NCI-H345 treated with DMSO at 0.1 percent for 48 hours (cell line): Measurements from ENCODE around the gene ACAA1.
A peak's percentile ranks its signal among the peaks of the same experiment; 100 is the strongest.

ENCODE experiments used
- DNase-seq: peaks from one replicate; lab custom pipeline; 2025; ENCODE audit not compliant: unreplicated experiment; lab: John Stamatoyannopoulos, UW

Gene ACAA1

DNA sequence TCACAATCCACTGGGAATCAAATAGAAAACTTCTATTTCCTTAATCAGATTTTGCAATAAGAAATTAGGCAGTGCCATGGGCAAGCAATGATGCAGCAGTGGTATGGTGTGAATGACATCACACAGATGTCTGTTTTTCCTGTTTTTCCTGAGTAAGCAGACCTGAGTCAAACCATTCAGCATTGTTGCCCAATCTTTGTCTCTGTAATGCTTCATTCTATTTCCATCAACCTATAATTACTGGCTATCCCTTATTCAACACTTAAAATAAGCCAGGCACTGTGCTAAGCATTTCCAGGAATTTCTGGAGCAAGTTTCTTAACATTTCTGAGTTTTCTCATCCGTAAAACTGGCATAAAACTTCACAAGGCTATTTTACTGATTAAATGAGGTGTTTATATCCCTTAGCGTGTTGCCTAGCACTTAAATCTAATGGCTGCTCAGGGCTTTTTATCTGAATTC is 17.1 kb upstream of the ACAA1 start:
- no peak for DNase-seq

DNA sequence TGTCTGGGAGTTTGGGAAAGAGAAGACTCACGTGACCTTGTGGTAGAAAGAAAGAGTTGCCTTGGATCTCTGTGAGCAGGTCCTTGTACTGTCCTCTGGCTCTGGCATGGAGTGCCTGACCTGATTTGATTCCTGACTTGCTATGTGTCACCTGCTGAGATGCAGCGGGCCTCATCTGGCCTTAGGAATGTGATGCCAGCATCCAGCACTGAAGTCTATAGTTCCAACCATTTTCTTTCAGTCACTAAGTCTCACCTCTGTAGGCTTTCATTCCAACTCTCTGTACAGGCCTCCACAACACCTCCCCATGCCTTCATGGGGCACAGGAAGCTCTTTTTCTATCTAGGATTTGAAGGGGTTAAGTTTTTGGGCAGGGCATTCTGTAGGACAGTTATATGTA is 16.3 kb upstream of the ACAA1 start:
- no peak for DNase-seq

- no peak for DNase-seq
Measured at GRCh38 chr3:38152609-38153008, 15.7 kb upstream of the ACAA1 start.

DNA sequence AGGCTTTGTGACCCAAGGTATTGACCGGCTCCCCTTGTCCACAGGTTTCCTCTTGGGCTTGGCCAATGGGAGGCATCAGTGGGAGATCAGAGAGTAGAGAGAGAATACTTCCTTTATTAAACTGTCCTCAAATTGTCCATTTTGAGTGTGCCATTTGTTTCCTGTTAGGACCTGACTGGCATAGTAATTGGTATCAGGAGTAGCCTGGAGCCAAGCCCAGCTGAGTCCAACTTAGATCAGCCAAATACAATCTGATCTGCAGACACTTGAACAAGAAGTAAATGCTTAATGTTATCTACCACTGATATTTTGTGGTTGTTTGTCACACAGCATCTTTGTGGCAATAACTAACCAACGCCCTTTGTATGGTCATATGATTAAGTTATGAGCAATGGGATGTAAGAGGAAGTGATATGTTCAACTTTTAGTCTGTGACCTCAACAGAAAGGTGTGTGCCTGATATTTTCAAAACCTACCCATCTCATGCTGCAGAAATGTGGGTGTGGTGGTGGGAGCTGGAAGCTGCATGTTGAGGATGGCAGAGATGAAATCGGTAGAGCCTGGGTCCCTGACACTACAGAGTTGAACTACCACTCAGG is 14.8 kb upstream of the ACAA1 start:
- no peak for DNase-seq

GRCh38 chr3:38150780-38151528 is 14.0 kb upstream of the ACAA1 start:
- DNase-seq, result no peak

- DNase-seq, result no peak
Measured at GRCh38 chr3:38149708-38150107, 12.8 kb upstream of the ACAA1 start.

DNA sequence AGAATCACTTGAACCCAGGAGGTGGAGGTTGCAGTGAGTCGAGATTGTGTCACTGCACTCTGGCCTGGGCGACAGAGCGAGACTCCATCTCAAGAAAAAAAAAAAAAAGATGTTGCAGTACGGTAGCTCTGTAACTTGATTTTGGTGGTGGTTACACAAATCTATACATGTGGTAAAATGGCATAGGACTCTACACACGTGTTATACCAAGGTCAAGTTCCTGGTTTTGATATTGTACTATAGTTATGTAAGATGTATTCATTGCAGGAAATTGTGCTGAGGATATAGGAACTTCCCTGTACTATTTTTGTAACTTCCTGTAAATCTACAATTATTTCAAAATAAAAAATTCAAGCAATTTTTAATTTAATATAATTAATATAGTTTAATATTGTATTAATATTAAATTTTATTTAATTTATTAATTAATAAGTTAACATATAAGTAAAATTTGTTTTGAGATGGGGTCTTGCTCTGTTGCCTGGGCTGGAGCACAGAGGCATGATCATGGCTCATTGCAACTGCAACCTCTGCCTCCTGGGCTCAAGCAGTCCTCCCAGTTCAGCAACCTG is 11.5 kb upstream of the ACAA1 start:
- DNase-seq, result no peak

- DNase-seq, result no peak
Measured at GRCh38 chr3:38147421-38147820, 10.5 kb upstream of the ACAA1 start.

- no peak for DNase-seq
Measured at GRCh38 chr3:38146504-38146903, 9.6 kb upstream of the ACAA1 start.

GRCh38 chr3:38143511-38143910 is 6.6 kb upstream of the ACAA1 start:
- no peak for DNase-seq

DNA sequence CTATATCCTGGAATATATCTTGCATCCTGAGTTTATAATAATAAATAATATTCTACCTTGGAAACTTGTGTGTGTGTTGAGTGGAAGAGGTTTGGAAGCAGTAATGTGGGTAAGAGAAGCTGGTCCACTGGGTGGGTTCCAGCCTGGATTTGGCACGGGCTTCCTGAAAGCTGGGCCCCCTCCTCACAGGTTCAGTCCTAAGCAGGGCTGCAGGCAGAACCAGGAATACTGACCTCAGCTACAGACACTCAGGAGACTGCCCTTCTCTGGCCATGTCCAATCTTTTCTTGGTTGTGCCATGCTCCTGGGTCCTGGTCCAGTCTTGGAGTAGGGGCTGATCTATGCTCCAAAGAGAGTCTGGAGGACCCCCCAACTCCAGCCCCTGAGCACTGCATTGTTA is 6.0 kb upstream of the ACAA1 start:
- no peak for DNase-seq

- no peak for DNase-seq
Measured at GRCh38 chr3:38141952-38142273, 5.0 kb upstream of the ACAA1 start.

DNA sequence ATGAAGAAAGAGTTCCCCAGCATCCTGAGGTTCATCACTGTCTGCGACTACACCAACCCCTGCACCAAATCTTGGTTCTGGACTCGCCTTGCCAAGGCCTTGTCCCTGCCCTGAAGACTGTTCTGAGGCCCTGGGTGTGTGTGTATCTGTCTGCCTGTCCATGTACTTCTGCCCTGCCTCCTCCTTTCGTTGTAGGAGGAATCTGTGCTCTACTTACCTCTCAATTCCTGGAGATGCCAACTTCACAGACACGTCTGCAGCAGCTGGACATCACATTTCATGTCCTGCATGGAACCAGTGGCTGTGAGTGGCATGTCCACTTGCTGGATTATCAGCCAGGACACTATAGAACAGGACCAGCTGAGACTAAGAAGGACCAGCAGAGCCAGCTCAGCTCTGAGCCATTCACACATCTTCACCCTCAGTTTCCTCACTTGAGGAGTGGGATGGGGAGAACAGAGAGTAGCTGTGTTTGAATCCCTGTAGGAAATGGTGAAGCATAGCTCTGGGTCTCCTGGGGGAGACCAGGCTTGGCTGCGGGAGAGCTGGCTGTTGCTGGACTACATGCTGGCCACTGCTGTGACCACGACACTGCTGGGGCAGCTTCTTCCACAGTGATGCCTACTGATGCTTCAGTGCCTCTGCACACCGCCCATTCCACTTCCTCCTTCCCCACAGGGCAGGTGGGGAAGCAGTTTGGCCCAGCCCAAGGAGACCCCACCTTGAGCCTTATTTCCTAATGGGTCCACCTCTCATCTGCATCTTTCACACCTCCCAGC is 4.4 kb upstream of the ACAA1 start:
- DNase-seq, result no peak

DNA sequence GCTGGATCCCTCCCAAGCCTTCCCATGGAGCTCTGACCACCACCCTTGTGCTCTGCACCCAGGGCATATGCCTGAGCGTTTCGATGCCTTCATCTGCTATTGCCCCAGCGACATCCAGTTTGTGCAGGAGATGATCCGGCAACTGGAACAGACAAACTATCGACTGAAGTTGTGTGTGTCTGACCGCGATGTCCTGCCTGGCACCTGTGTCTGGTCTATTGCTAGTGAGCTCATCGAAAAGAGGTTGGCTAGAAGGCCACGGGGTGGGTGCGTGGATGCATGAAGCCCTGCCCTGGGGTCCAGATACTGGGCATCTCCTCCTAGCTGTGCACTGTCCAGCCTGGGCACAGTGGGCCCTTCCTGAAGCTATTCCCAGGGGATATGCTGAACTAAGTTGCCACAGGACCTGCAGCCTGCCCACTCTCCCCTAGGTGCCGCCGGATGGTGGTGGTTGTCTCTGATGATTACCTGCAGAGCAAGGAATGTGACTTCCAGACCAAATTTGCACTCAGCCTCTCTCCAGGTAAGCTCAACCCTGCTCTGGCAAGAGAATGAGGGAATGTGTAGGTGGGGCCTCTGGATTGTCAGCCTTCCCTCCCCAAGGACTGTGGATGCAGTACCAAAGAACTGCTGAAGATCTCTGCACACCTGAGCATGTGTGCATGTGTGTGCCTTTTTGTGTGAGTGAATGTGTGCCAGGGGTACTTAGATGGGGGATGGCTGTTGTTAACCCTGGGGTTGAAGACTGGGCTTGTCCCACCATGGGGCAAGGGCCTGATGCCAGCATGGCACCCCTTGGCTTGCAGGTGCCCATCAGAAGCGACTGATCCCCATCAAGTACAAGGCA is 3.6 kb upstream of the ACAA1 start:
- DNase-seq, result no peak

- DNase-seq, result no peak
Measured at GRCh38 chr3:38139652-38140051, 2.7 kb upstream of the ACAA1 start.

GRCh38 chr3:38139191-38139590 is 2.3 kb upstream of the ACAA1 start:
- no peak for DNase-seq

DNA sequence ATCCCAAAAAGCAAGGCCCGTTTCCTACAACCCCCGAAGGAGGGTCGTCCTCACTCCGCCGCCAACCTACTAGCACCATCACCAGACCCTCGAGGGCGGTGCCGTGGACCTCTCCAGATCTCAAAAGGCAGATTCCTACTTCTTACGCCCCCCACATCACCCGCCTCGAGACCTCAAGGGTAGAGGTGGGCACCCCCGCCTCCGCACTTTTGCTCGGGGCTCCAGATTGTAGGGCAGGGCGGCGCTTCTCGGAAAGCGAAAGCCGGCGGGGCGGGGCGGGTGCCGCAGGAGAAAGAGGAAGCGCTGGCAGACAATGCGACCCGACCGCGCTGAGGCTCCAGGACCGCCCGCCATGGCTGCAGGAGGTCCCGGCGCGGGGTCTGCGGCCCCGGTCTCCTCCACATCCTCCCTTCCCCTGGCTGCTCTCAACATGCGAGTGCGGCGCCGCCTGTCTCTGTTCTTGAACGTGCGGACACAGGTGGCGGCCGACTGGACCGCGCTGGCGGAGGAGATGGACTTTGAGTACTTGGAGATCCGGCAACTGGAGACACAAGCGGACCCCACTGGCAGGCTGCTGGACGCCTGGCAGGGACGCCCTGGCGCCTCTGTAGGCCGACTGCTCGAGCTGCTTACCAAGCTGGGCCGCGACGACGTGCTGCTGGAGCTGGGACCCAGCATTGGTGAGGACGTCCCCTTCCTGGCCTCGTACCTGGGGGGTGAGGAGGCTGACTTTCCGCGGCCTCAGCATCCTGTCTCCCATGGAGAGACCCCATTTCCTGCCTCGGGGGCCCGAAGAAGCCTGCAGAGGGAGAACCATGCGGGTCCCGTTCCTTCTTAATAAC is 1.6 kb upstream of the ACAA1 start, which contains the start of gene MYD88:
Gene MYD88, plus strand, starts transcription at position 313 of the 842 bp plus-strand sequence. Its CDS starts 40 bp downstream, at position 353.
- no peak for DNase-seq

- DNase-seq, result peak; percentile 63
Measured at GRCh38 chr3:38137615-38138348, 855 bp upstream of the ACAA1 start.

DNA sequence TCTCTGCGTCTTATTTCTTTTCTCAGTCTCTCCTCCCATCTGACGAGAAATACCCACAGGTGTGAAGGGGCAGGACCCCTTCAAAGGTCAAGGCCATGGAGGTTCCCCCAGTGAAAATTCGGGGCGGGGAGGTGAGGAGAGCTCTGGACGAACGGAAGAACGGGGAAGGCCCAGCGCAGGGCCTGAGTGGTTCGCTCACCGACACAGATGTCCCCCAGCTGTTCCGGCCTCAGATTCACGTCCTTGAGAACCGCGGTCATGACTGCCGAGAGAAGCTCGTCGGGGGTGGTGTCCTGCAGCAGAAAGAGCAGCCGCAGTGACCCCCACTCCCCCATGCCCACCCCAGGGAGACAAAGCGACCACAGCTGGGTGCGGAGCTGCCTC is 542 bp downstream of the ACAA1 start:
- DNase-seq, result no peak
